Fibroblast of the aortic adventitia (primary cell): ENCODE measurements around the gene ATP6V0E1. TPM values are rescaled to one million over a fixed set of nuclear protein-coding genes. Genes with fewer than 3 reads are reported as not detected.

ENCODE experiments used
- DNase-seq: peaks from one replicate; pipeline ENCODE4 v3.0.0-alpha.2; 2010; ENCODE audit warnings: low read depth
- H3K4me3 ChIP-seq: 2 replicates; pipeline ENCODE4 v1.5.1; 2011; ENCODE audit warnings: low read depth, mild to moderate bottlenecking, control low read depth, low read length, moderate library complexity
- CTCF ChIP-seq: IDR thresholded peaks from 2 replicates; pipeline ENCODE4 v1.5.1; 2011; ENCODE audit warnings: mild to moderate bottlenecking, low read length, control low read depth, inconsistent platforms; ENCODE audit not compliant: insufficient read depth
- total RNA-seq: library from RNA; depleted of rRNA; stranded (reverse); fragments of >200 nt; gene quantifications from 2 replicates; pipeline ENCODE4 v1.2.3, GENCODE V29; 2012; ENCODE audit warnings: low replicate concordance

ATP6V0E1 gene
- total RNA-seq, 1 donor: 229 TPM

GRCh38 chr5:172981931-172982330 lies 1.6 kb upstream of the ATP6V0E1 start:
- no peak for DNase-seq
- TF ChIP-seq CTCF: no peak
- H3K4me3 ChIP-seq: no peak overlapping the region

- H3K4me3 ChIP-seq: peak overlapping the region; percentile 97
- DNase-seq: peak; percentile 93
- TF ChIP-seq CTCF: peak; percentile 77
Measured at GRCh38 chr5:172984244-172984953, 828 bp downstream of the ATP6V0E1 start.

- DNase-seq: no peak
- peak overlapping the region; percentile 58 for H3K4me3 ChIP-seq
- TF ChIP-seq CTCF: no peak
Measured at GRCh38 chr5:172985596-172985995, 2.0 kb downstream of the ATP6V0E1 start.

GRCh38 chr5:172988276-172988675 lies 4.7 kb downstream of the ATP6V0E1 start:
- DNase-seq: no peak
- no peak for TF ChIP-seq CTCF
- H3K4me3 ChIP-seq: no peak overlapping the region

- H3K4me3 ChIP-seq: no peak overlapping the region
- DNase-seq: no peak
- TF ChIP-seq CTCF: no peak
Measured at GRCh38 chr5:172990776-172991175, 7.2 kb downstream of the ATP6V0E1 start.

GRCh38 chr5:172994405-172994804 lies 10.8 kb downstream of the ATP6V0E1 start:
- H3K4me3 ChIP-seq: no peak overlapping the region
- no peak for DNase-seq
- no peak for TF ChIP-seq CTCF
